Breast epithelium (tissue), 3 donors: ENCODE measurements around the gene OSBPL2.

Source experiments
- CTCF ChIP-seq, 3 donors: fragments of 450-650 bp; IDR thresholded peaks; one replicate each; pipeline ENCODE4 v1.5.1; 2016 to 2017; ENCODE audit warnings: antibody characterized with exemption in 3 of 3, mild to moderate bottlenecking in 3 of 3, moderate library complexity in 3 of 3
- POLR2AphosphoS5 ChIP-seq, 3 donors: sonication (generic); formaldehyde crosslinking; IDR thresholded peaks; one replicate each; pipeline ENCODE4 v1.6.1; 2017; ENCODE audit warnings: antibody characterized with exemption in 3 of 3

- TF ChIP-seq CTCF (IDR thresholded peaks at IDR 0.05): no peak
- TF ChIP-seq POLR2AphosphoS5 (IDR thresholded peaks at IDR 0.05): no peak
Observed at GRCh38 chr20:62191781-62192559, 46.4 kb upstream of the OSBPL2 start.
